A549 (cell line): ENCODE results near the gene SLC12A2. TPM values are rescaled to one million over a fixed set of nuclear protein-coding genes. Genes with fewer than 3 reads are reported as not detected.
A peak's percentile ranks its signal among the peaks of the same experiment; 100 is the strongest.

Experiments used
- ATAC-seq, 2 experiments: fragments of 200-7000 bp in 1 of 2; fragments of >200 bp in 1 of 2; cut with Nextera tagmentation in 1 of 2; cut with Tn5 transposase in 1 of 2; 3 replicates each; pipeline versions ENCODE4 v1.8.0 to v1.9.1; 2018 to 2020; ENCODE audit warnings: mild to moderate bottlenecking in 1 of 2, moderate library complexity in 1 of 2
- CTCF ChIA-PET: fragments of 300-600 bp; sonication (Branson Sonifier 250); formaldehyde crosslinking; extraction: SDS; loops from one replicate; lab custom pipeline; 2021; ENCODE audit warnings: antibody characterized with exemption, inconsistent platforms; lab: Yijun Ruan, JAX
- POLR2A ChIA-PET: fragments of 350-600 bp; formaldehyde crosslinking; extraction: SDS; loops from one replicate; lab custom pipeline; 2021; ENCODE audit warnings: antibody characterized with exemption, inconsistent platforms; lab: Yijun Ruan, JAX
- DNase-seq, 2 experiments: peaks; one replicate each; pipeline versions ENCODE4 v3.0.0 to v3.0.0-alpha.2; 2011 to 2016; ENCODE audit warnings: low read depth in 1 of 2, low spot score in 1 of 2
- FAIRE-seq: peaks from 2 replicates; lab custom pipeline; 2011; peaks lifted over from hg19 to GRCh38; lab: Jason Lieb, UNC
- H3K27ac ChIP-seq, 2 experiments: fragments of >200 bp; sonication (Bioruptor Twin); formaldehyde crosslinking; 3 replicates each; pipeline ENCODE4 v1.5.1; 2016 to 2017
- H3K4me1 ChIP-seq: fragments of >200 bp; sonication (Bioruptor Twin); formaldehyde crosslinking; 3 replicates; pipeline ENCODE4 v1.6.1; 2016
- H3K4me2 ChIP-seq: fragments of >200 bp; sonication (Bioruptor Twin); formaldehyde crosslinking; 3 replicates; pipeline ENCODE4 v1.6.1; 2016
- H3K4me3 ChIP-seq: fragments of >200 bp; sonication (Bioruptor Twin); formaldehyde crosslinking; 3 replicates; pipeline ENCODE4 v1.5.1; 2016
- H3K9me3 ChIP-seq: fragments of >200 bp; sonication (Bioruptor Twin); formaldehyde crosslinking; 3 replicates; pipeline ENCODE4 v1.6.1; 2016
- CHD2 ChIP-seq: fragments of 150-350 bp; IDR thresholded peaks from 2 replicates; pipeline ENCODE4 v1.6.1; 2014; ENCODE audit warnings: low read length; ENCODE audit not compliant: partially characterized antibody
- CHD4 ChIP-seq: fragments of 200-600 bp; sonication (generic); IDR thresholded peaks from 2 replicates; pipeline ENCODE4 v1.6.1; 2016; ENCODE audit warnings: antibody characterized with exemption, mild to moderate bottlenecking, borderline replicate concordance
- CTCF ChIP-seq: fragments of >200 bp; sonication (Bioruptor Twin); formaldehyde crosslinking; IDR thresholded peaks from 3 replicates; pipeline ENCODE4 v1.5.1; 2016
- EHMT2 ChIP-seq: fragments of 200-600 bp; sonication (generic); IDR thresholded peaks from 2 replicates; pipeline ENCODE4 v1.6.1; 2016; ENCODE audit warnings: antibody characterized with exemption, low read depth, mild to moderate bottlenecking, moderate library complexity
- EP300 ChIP-seq, 2 experiments: fragments of >200 bp; sonication (Bioruptor Twin); formaldehyde crosslinking; IDR thresholded peaks; 2 replicates in 1 of 2; 3 replicates in 1 of 2; pipeline ENCODE4 v1.6.1; 2016 to 2017
- FOSL2 ChIP-seq, 2 experiments: fragments of 450-650 bp in 1 of 2; fragments of >200 bp in 1 of 2; sonication (Bioruptor Twin) in 1 of 2; formaldehyde crosslinking; IDR thresholded peaks; 2 replicates each; pipeline versions ENCODE4 v1.5.0 to v1.6.1; 2016 to 2020; ENCODE audit warnings: mild to moderate bottlenecking in 1 of 2, moderate library complexity in 1 of 2
- HEYL ChIP-seq: fragments of 250-450 bp; sonication (Bioruptor Pico); IDR thresholded peaks from 2 replicates; pipeline ENCODE4 v1.8.0; 2021; ENCODE audit warnings: mild to moderate bottlenecking, moderate library complexity
- HMGXB4 ChIP-seq: fragments of 250-450 bp; sonication (Bioruptor Pico); IDR thresholded peaks from 2 replicates; pipeline ENCODE4 v1.5.0; 2021; ENCODE audit warnings: mild to moderate bottlenecking, moderate library complexity, borderline replicate concordance
- HOXB5 ChIP-seq: fragments of 250-450 bp; sonication (Bioruptor Pico); IDR thresholded peaks from 2 replicates; pipeline ENCODE4 v1.5.0; 2020; ENCODE audit warnings: mild to moderate bottlenecking, moderate library complexity
- PBX3 ChIP-seq: IDR thresholded peaks from 2 replicates; pipeline ENCODE4 v1.6.1; 2012
- POLR2A ChIP-seq: IDR thresholded peaks from 2 replicates; pipeline ENCODE4 v1.6.1; 2012; ENCODE audit warnings: mild to moderate bottlenecking, low read length
- POLR2AphosphoS2 ChIP-seq: conservative IDR thresholded peaks from 2 replicates; pipeline ENCODE4 v1.6.1; 2012; ENCODE audit warnings: low read length, improper control_type of control experiment, inconsistent platforms
- RAD21 ChIP-seq, 2 experiments: fragments of >200 bp in 1 of 2; sonication (Bioruptor Twin) in 1 of 2; formaldehyde crosslinking in 1 of 2; IDR thresholded peaks in 1 of 2; conservative IDR thresholded peaks in 1 of 2; 2 replicates in 1 of 2; 3 replicates in 1 of 2; pipeline ENCODE4 v1.6.1; 2012 to 2018; ENCODE audit warnings: inconsistent platforms in 1 of 2
- REST ChIP-seq: fragments of 200-600 bp; sonication (generic); IDR thresholded peaks from 2 replicates; pipeline ENCODE4 v1.6.1; 2016; ENCODE audit warnings: antibody characterized with exemption, mild to moderate bottlenecking, moderate library complexity
- RNF2 ChIP-seq: fragments of 200-600 bp; sonication (generic); IDR thresholded peaks from 2 replicates; pipeline ENCODE4 v1.6.1; 2016; ENCODE audit warnings: low read depth, mild to moderate bottlenecking, antibody characterized with exemption, moderate library complexity, borderline replicate concordance
- SMC3 ChIP-seq: fragments of >200 bp; sonication (Bioruptor Twin); formaldehyde crosslinking; IDR thresholded peaks from 3 replicates; pipeline ENCODE4 v1.6.1; 2018; ENCODE audit warnings: inconsistent platforms
- ZC3H11A ChIP-seq: fragments of 450-650 bp; IDR thresholded peaks from 2 replicates; pipeline ENCODE4 v1.6.1; 2014; ENCODE audit warnings: antibody characterized with exemption, mild to moderate bottlenecking
- ZFP36 ChIP-seq: fragments of 450-650 bp; IDR thresholded peaks from 2 replicates; pipeline ENCODE4 v1.6.1; 2014; ENCODE audit warnings: borderline replicate concordance; ENCODE audit not compliant: partially characterized antibody
- WGBS: methylation state at CpG from one replicate; pipeline ENCODE4 v1.1.6; 2017; ENCODE audit errors: missing lambda C conversion rate; 5-methylcytosine and 5-hydroxymethylcytosine counted together
- polyA plus RNA-seq, 4 experiments: library from polyadenylated mRNA; depleted of rRNA in 3 of 4; stranded (reverse); fragments of >200 nt; fragmentation: RNase III in 1 of 4; extraction: RNeasy Plus Mini Kit Qiagen cat#74134 plus additional on column Dnase treatment in 1 of 4; gene quantifications; 2 replicates in 3 of 4; 3 replicates in 1 of 4; pipeline ENCODE4 v1.2.3, GENCODE V29; 2011 to 2017
- TF ChIP-seq, protein P1 (sequence below): fragments of 150-350 bp; IDR thresholded peaks from 2 replicates; pipeline ENCODE4 v1.6.1; 2014; ENCODE audit warnings: low read depth, mild to moderate bottlenecking, low read length

SLC12A2 gene
- polyA plus RNA-seq, 2 of the 4 experiments (the other 2 are of a cell fraction): 17.1 to 99.9 TPM

- POLR2A ChIA-PET: no interaction called here
- TF ChIP-seq EP300 (IDR thresholded peaks at IDR 0.05) (no peak), EHMT2 (no peak), POLR2AphosphoS2 (no peak), HOXB5 (CRISPR knock-in tag) (no peak), ZC3H11A (no peak), CHD2 (no peak), CHD4 (no peak), FOSL2 (IDR thresholded peaks at IDR 0.05) (no peak), FOSL2 (CRISPR knock-in tag; IDR thresholded peaks at IDR 0.05) (no peak), PBX3 (no peak), CTCF (no peak), POLR2A (no peak), RAD21 (conservative IDR thresholded peaks at IDR 0.05 in 1 of 2, IDR thresholded peaks at IDR 0.05 in 1 of 2) (no peak), SMC3 (no peak), HEYL (no peak), REST (no peak), HMGXB4 (CRISPR knock-in tag) (no peak), ZFP36 (no peak), RNF2 (no peak)
- TF ChIP-seq, protein P1, sequence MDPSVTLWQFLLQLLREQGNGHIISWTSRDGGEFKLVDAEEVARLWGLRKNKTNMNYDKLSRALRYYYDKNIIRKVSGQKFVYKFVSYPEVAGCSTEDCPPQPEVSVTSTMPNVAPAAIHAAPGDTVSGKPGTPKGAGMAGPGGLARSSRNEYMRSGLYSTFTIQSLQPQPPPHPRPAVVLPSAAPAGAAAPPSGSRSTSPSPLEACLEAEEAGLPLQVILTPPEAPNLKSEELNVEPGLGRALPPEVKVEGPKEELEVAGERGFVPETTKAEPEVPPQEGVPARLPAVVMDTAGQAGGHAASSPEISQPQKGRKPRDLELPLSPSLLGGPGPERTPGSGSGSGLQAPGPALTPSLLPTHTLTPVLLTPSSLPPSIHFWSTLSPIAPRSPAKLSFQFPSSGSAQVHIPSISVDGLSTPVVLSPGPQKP: no peak
- Histone ChIP-seq H3K4me2 (no peak overlapping the region), H3K9me3 (no peaks in the 10 kb centered on the region), H3K4me1 (no peaks in the 10 kb centered on the region), H3K27ac (no peak overlapping the region), H3K4me3 (no peak overlapping the region)
- CTCF ChIA-PET: interaction anchor here (0.6 to 5.3 kb wide), 11 partner anchors 8 to 882 kb away, joined by 3 to 52 read pairs (median 3); partner anchors contain the start of gene ISOC1
- WGBS: 48% methylated on average over 5 of the region's 5 CpGs
- peak; percentile 43 to 52; a peak in 4 of 6 replicates for ATAC-seq
- FAIRE-seq: no peak
- DNase-seq: no peak
These were observed 128.7 kb downstream of the SLC12A2 start for GRCh38 chr5:128212191-128212806.
